DOHH2 (cell line): ENCODE results near the gene NOTCH4.
A peak's percentile ranks its signal among the peaks of the same experiment; 100 is the strongest.
"Not testable (repeated sequence)": the region's sequence is repeated elsewhere in the genome, so short reads cannot be mapped to it uniquely, and the experiment has no call there.

Experiments
- H3F3A ChIP-seq: fragments of 200-600 bp; sonication (generic), shearing (Covaris generic); 2 replicates; pipeline ENCODE4 v1.6.0; 2016; ENCODE audit warnings: antibody characterized with exemption, mild to moderate bottlenecking; ENCODE audit not compliant: control insufficient read depth, insufficient read depth
- H3K27ac ChIP-seq: fragments of 200-600 bp; sonication (generic); 2 replicates; pipeline ENCODE4 v1.5.1; 2014; ENCODE audit warnings: low read depth, mild to moderate bottlenecking, low read length, moderate library complexity
- H3K27me3 ChIP-seq: fragments of 200-600 bp; sonication (generic); 2 replicates; pipeline ENCODE4 v1.6.1; 2014; ENCODE audit warnings: mild to moderate bottlenecking, low read length, mixed read lengths; ENCODE audit not compliant: control insufficient read depth
- H3K36me3 ChIP-seq: fragments of 200-600 bp; sonication (generic); 2 replicates; pipeline ENCODE4 v1.6.1; 2014; ENCODE audit warnings: mild to moderate bottlenecking, low read length, moderate library complexity, mixed read lengths; ENCODE audit not compliant: control insufficient read depth
- H3K4me1 ChIP-seq: fragments of 200-600 bp; sonication (generic); 2 replicates; pipeline ENCODE4 v1.6.1; 2014; ENCODE audit warnings: mild to moderate bottlenecking, low read length, mixed read lengths; ENCODE audit not compliant: control insufficient read depth
- H3K4me2 ChIP-seq: fragments of 200-600 bp; sonication (generic); 2 replicates; pipeline ENCODE4 v1.6.0; 2014; ENCODE audit warnings: mild to moderate bottlenecking, low read length, moderate library complexity
- H3K4me3 ChIP-seq: fragments of 200-600 bp; sonication (generic); 2 replicates; pipeline ENCODE4 v1.5.1; 2014; ENCODE audit warnings: mild to moderate bottlenecking, low read length, mixed read lengths
- H3K79me2 ChIP-seq: fragments of 200-600 bp; sonication (generic); 2 replicates; pipeline ENCODE4 v1.6.1; 2014; ENCODE audit warnings: mild to moderate bottlenecking, low read length, mixed read lengths; ENCODE audit not compliant: control insufficient read depth
- H3K9me2 ChIP-seq: fragments of 200-600 bp; sonication (generic); replicated peaks from 2 replicates; pipeline ENCODE4 v1.6.1; 2014; ENCODE audit warnings: mild to moderate bottlenecking, low read length, mixed read lengths; ENCODE audit not compliant: control insufficient read depth
- H3K9me3 ChIP-seq: fragments of 200-600 bp; sonication (generic); 2 replicates; pipeline ENCODE4 v1.6.1; 2014; ENCODE audit warnings: antibody characterized with exemption, low read length, mixed read lengths; ENCODE audit not compliant: control insufficient read depth, insufficient read depth
- H4K20me1 ChIP-seq: fragments of 200-600 bp; sonication (generic); 2 replicates; pipeline ENCODE4 v1.6.0; 2014; ENCODE audit warnings: low read depth, mild to moderate bottlenecking, antibody characterized with exemption, low read length, moderate library complexity; ENCODE audit not compliant: control insufficient read depth, insufficient read depth
- EZH2phosphoT487 ChIP-seq: fragments of 200-600 bp; sonication (generic); IDR thresholded peaks from 2 replicates; pipeline ENCODE4 v1.6.1; 2017; ENCODE audit warnings: borderline replicate concordance, mild to moderate bottlenecking, antibody characterized with exemption, low read length, moderate library complexity, mixed read lengths
- TF ChIP-seq, protein P1 (sequence below): fragments of 200-600 bp; sonication (generic); IDR thresholded peaks from one replicate; pipeline ENCODE4 v1.5.1; 2014; ENCODE audit warnings: antibody characterized with exemption, mild to moderate bottlenecking, low read depth, low read length; ENCODE audit not compliant: poor library complexity, severe bottlenecking

Gene NOTCH4

GRCh38 chr6:32244270-32244669 lies 20.4 kb upstream of the NOTCH4 start:
- H3K4me2 ChIP-seq, result peak overlapping the region; percentile 67; the same call in 1 of the 2 replicates

GRCh38 chr6:32242318-32242813 lies 18.5 kb upstream of the NOTCH4 start:
- H4K20me1 ChIP-seq, H3F3A ChIP-seq, H3K27ac ChIP-seq, H3K79me2 ChIP-seq, H3K9me2 ChIP-seq, H3K9me3 ChIP-seq, H3K36me3 ChIP-seq, H3K4me2 ChIP-seq, H3K4me3 ChIP-seq, H3K27me3 ChIP-seq: not testable (repeated sequence)
- peaks cover 18% of the 10 kb centered on the region for H3K4me1 ChIP-seq

More at GRCh38 chr6:32244270-32244669, 20.4 kb upstream of the NOTCH4 start:
- H3K36me3 ChIP-seq, result no peaks in the 10 kb centered on the region
- H3K27ac ChIP-seq, result no peak overlapping the region
- H3F3A ChIP-seq, result no peaks in the 10 kb centered on the region
- peaks cover 9% of the 10 kb centered on the region for H3K9me3 ChIP-seq
- H4K20me1 ChIP-seq, result no peaks in the 10 kb centered on the region
- H3K27me3 ChIP-seq, result no peaks in the 10 kb centered on the region
- H3K9me2 ChIP-seq, result no peaks in the 10 kb centered on the region
- H3K79me2 ChIP-seq, result no peaks in the 10 kb centered on the region
- no peak overlapping the region for H3K4me3 ChIP-seq
- H3K4me1 ChIP-seq, result peaks cover 18% of the 10 kb centered on the region
- TF ChIP-seq, protein P1, sequence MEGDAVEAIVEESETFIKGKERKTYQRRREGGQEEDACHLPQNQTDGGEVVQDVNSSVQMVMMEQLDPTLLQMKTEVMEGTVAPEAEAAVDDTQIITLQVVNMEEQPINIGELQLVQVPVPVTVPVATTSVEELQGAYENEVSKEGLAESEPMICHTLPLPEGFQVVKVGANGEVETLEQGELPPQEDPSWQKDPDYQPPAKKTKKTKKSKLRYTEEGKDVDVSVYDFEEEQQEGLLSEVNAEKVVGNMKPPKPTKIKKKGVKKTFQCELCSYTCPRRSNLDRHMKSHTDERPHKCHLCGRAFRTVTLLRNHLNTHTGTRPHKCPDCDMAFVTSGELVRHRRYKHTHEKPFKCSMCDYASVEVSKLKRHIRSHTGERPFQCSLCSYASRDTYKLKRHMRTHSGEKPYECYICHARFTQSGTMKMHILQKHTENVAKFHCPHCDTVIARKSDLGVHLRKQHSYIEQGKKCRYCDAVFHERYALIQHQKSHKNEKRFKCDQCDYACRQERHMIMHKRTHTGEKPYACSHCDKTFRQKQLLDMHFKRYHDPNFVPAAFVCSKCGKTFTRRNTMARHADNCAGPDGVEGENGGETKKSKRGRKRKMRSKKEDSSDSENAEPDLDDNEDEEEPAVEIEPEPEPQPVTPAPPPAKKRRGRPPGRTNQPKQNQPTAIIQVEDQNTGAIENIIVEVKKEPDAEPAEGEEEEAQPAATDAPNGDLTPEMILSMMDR, result no peak
- no peak for TF ChIP-seq EZH2phosphoT487

- Histone ChIP-seq H3K4me3 (no peak overlapping the region), H3K79me2 (no peaks in the 10 kb centered on the region), H3K27me3 (no peaks in the 10 kb centered on the region), H3F3A (no peaks in the 10 kb centered on the region), H3K9me3 (no peaks in the 10 kb centered on the region), H3K36me3 (no peaks in the 10 kb centered on the region), H3K4me2 (no peak overlapping the region), H3K9me2 (no peaks in the 10 kb centered on the region), H3K27ac (no peak overlapping the region), H4K20me1 (no peaks in the 10 kb centered on the region), H3K4me1 (peaks cover 18% of the 10 kb centered on the region)
- no peak for TF ChIP-seq EZH2phosphoT487
- TF ChIP-seq, protein P1, result peak; percentile 13
Observed at GRCh38 chr6:32240686-32241085, 16.8 kb upstream of the NOTCH4 start.

GRCh38 chr6:32239462-32239861 lies 15.6 kb upstream of the NOTCH4 start:
- Histone ChIP-seq H3K9me3 (no peaks in the 10 kb centered on the region), H3K79me2 (no peaks in the 10 kb centered on the region), H3K4me3 (no peak overlapping the region), H3F3A (no peaks in the 10 kb centered on the region), H3K4me1 (peaks cover 7% of the 10 kb centered on the region), H3K27ac (no peak overlapping the region), H3K4me2 (no peak overlapping the region), H3K9me2 (no peaks in the 10 kb centered on the region), H3K36me3 (no peaks in the 10 kb centered on the region), H4K20me1 (no peaks in the 10 kb centered on the region), H3K27me3 (no peaks in the 10 kb centered on the region)
- no peak for TF ChIP-seq EZH2phosphoT487
- TF ChIP-seq, protein P1, result no peak
